Measurements from ENCODE around the gene KCNC1.

- TF ChIP-seq CTCF (IDR thresholded peaks at IDR 0.05) (no peak), POLR2A (IDR thresholded peaks at IDR 0.05) (no peak)
Observed at GRCh38 chr11:17768547-17768946, 34.0 kb downstream of the KCNC1 start.
